Erythroblast (primary cell): ENCODE results near the gene SLC24A3.

Experiments used
- GATA1 ChIP-seq: IDR thresholded peaks from 2 replicates; pipeline ENCODE4 v1.6.1; 2011; ENCODE audit warnings: low read depth, mild to moderate bottlenecking, control low read depth, low read length, moderate library complexity
- POLR2A ChIP-seq: IDR thresholded peaks from 2 replicates; pipeline ENCODE4 v1.6.1; 2011; ENCODE audit warnings: mild to moderate bottlenecking, low read length

DNA sequence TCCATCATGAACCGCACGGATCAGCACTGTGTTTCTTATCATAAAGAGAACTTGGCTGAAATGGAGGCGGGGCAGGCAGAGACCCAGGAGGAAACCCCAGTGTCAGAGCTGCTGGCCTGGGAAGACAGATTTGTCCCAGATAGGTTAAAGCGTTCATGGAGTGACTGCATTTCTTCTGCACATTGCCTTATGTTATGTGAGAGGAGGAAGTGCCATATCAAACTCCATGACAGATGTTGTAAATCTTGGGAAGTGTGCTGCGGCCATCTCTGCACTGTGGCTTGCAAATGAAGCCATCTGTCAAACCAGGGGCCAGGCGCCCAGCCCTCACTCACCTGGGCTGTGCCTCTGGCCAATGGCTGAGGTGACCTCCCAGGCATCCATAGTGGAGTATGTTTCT lies 163.0 kb downstream of the SLC24A3 start:
- no peak for TF ChIP-seq POLR2A
- TF ChIP-seq GATA1: no peak
